Sigmoid colon (tissue), 4 donors: ENCODE measurements around the gene CNIH3.

ENCODE experiments used
- CTCF ChIP-seq, 4 experiments: fragments of 450-650 bp in 3 of 4; fragments of 200-600 bp in 1 of 4; IDR thresholded peaks; one replicate each; pipeline ENCODE4 v1.5.1; 2016 to 2019; ENCODE audit warnings: antibody characterized with exemption in 4 of 4, mild to moderate bottlenecking in 3 of 4, moderate library complexity in 2 of 4
- EP300 ChIP-seq, 4 donors: sonication (generic); formaldehyde crosslinking; IDR thresholded peaks; one replicate each; pipeline ENCODE4 v1.6.1; 2017; ENCODE audit warnings: antibody characterized with exemption in 4 of 4

DNA sequence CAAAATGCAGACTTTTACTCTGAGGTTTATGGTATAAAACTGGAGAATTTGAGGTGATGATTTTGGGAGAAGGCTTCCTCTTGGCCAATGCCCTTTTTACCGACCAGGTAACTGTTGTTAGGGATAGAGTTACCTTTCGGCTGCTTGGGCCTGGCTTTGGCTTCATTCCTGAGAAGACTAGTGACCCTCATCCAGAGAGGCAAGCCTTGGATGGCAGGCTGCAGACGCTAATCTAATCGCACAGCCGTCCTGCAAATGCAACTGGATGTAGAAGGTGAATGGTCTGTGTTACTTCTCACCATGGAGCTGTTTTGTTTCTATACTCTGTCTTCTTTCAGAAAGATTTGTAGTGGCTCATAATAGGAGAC, 124.6 kb downstream of the CNIH3 start:
- TF ChIP-seq CTCF (IDR thresholded peaks at IDR 0.05) (no peak), EP300 (IDR thresholded peaks at IDR 0.05) (no peak)
